Ascending aorta (tissue), 2 donors: Measurements from ENCODE around the gene FRY. TPM values are rescaled to one million over a fixed set of nuclear protein-coding genes. Genes with fewer than 3 reads are reported as not detected.
A peak's percentile ranks its signal among the peaks of the same experiment; 100 is the strongest.

Source experiments
- DNase-seq, 2 donors: peaks; one replicate each; pipeline ENCODE4 v3.0.0-alpha.2; 2019; ENCODE audit warnings: low spot score in 2 of 2
- H3K27ac ChIP-seq, 2 donors: fragments of 200-600 bp; sonication (generic); one replicate each; pipeline ENCODE4 v1.5.1; 2016 to 2017; ENCODE audit warnings: mild to moderate bottlenecking in 1 of 2
- H3K27me3 ChIP-seq: fragments of 200-600 bp; sonication (generic); one replicate; pipeline ENCODE4 v1.5.1; 2017
- H3K36me3 ChIP-seq, 2 donors: fragments of 200-600 bp; sonication (generic); one replicate each; pipeline ENCODE4 v1.5.1; 2016
- H3K4me1 ChIP-seq, 2 donors: fragments of 200-600 bp; sonication (generic); one replicate each; pipeline ENCODE4 v1.5.1; 2016 to 2017; ENCODE audit warnings: mild to moderate bottlenecking in 1 of 2
- H3K4me3 ChIP-seq, 2 donors: fragments of 200-600 bp; sonication (generic); one replicate each; pipeline ENCODE4 v1.5.1; 2016 to 2017; ENCODE audit warnings: mild to moderate bottlenecking in 1 of 2
- H3K9me3 ChIP-seq, 2 donors: fragments of 200-600 bp; sonication (generic); one replicate each; pipeline ENCODE4 v1.5.1; 2016
- intact Hi-C: fragments of 100-400 bp; cut with DNase I; formaldehyde crosslinking; loops from one replicate; pipeline ENCODE4 v1.15.1; 2023
- total RNA-seq: library from RNA; depleted of rRNA; stranded (reverse); fragments of >200 nt; gene quantifications from one replicate; pipeline ENCODE4 v1.1.0, GENCODE V29; 2016
- TF ChIP-seq, protein P1 (sequence below), 3 experiments: fragments of 200-600 bp in 2 of 3; fragments of 450-650 bp in 1 of 3; sonication (generic) in 2 of 3; IDR thresholded peaks; one replicate each; pipeline ENCODE4 v1.5.1; 2016 to 2019; ENCODE audit warnings: antibody characterized with exemption in 3 of 3, mild to moderate bottlenecking in 1 of 3, moderate library complexity in 1 of 3

FRY gene
- total RNA-seq, 1 donor from 2014 or later, result 115 TPM

DNA sequence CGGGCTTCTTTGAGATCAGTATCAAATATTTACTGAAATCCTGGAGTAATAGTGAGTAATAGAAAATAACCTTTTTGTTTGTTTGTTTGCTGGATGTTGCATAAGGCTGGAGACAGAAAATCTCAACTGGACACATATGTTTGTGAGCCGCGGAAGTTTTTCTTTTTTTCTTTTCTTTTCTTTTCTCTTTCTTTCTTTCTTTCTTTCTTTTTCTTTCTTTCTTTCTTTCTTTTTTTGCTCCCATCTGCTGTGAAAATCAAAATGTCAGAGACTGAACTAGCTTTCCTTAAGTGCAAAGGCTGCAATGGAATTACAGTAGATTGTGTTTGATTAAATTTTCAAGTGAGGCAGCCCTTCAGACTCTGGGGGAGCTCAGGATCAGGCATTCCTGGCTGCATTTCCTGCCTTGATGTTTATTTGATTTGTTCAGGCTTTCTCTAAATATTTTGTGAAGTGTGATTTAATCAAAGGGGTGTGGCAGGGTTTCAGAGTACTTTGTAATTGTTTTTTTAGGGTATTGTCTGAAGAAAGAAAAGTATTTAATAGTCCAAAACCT is 319 bp downstream of the FRY start:
- Histone ChIP-seq H3K9me3 (no peaks in the 10 kb centered on the region), H3K4me1 (peaks cover 0 to 13% of the 10 kb centered on the region in 2 donors), H3K27me3 (no peaks in the 10 kb centered on the region), H3K4me3 (peak overlapping the region; percentile 65 to 95), H3K27ac (peak overlapping the region; percentile 38 to 82), H3K36me3 (no peaks in the 10 kb centered on the region)
- TF ChIP-seq, protein P1, sequence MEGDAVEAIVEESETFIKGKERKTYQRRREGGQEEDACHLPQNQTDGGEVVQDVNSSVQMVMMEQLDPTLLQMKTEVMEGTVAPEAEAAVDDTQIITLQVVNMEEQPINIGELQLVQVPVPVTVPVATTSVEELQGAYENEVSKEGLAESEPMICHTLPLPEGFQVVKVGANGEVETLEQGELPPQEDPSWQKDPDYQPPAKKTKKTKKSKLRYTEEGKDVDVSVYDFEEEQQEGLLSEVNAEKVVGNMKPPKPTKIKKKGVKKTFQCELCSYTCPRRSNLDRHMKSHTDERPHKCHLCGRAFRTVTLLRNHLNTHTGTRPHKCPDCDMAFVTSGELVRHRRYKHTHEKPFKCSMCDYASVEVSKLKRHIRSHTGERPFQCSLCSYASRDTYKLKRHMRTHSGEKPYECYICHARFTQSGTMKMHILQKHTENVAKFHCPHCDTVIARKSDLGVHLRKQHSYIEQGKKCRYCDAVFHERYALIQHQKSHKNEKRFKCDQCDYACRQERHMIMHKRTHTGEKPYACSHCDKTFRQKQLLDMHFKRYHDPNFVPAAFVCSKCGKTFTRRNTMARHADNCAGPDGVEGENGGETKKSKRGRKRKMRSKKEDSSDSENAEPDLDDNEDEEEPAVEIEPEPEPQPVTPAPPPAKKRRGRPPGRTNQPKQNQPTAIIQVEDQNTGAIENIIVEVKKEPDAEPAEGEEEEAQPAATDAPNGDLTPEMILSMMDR (IDR thresholded peaks at IDR 0.05), result no peak
- no peak for DNase-seq
- intact Hi-C loops, result loop anchor here (5.0 kb wide), 2 partner anchors 130 to 175 kb away; no protein-coding TSS in a partner anchor

DNA sequence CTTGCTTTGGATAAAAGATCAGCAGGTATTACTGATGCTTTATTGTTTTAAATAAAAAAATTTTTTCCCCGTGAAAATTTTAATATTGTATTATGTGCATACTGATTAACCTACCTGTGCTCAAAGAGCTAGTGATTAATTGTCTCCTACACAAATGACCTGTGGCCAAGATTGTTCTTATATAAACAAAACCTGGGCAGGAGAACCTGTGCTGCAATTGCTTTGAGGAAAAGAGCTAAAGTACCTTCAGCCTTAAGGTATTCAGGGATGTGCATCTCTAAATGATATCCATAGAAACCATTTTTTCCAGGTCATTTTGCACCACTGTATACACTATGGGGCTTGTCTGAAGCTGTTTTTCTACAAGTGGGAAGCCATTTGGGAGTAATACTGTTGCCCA is 1.2 kb downstream of the FRY start:
- Histone ChIP-seq H3K27ac (no peak overlapping the region), H3K4me1 (peaks cover 0 to 13% of the 10 kb centered on the region in 2 donors), H3K27me3 (no peaks in the 10 kb centered on the region), H3K4me3 (peak overlapping the region; percentile 10 to 95), H3K9me3 (no peaks in the 10 kb centered on the region), H3K36me3 (no peaks in the 10 kb centered on the region)
- DNase-seq, result no peak
- intact Hi-C loops, result loop anchor here (5.0 kb wide), 2 partner anchors 130 to 175 kb away; no protein-coding TSS in a partner anchor
- TF ChIP-seq, protein P1 (IDR thresholded peaks at IDR 0.05), result no peak

DNA sequence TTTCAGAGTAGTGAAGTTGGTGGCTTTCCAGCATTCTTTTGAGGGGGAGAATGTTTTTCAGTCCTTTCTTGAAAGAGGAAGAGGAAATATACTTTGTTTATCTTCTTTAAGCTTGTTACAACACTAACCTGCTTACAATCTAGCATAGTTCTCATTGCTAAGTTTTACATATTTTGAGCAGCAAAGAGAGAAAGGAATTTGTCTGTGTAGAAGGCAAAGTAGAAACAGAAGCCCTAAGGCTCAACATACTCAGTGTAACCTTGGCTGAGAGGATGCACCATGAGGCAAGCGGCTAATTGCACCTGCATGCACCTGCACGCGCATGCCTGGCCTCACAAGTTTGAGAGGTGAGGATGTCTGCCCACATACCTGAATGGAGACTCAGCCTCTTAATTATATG is 2.2 kb downstream of the FRY start:
- TF ChIP-seq, protein P1 (IDR thresholded peaks at IDR 0.05), result no peak
- Histone ChIP-seq H3K27ac (no peak overlapping the region), H3K9me3 (no peaks in the 10 kb centered on the region), H3K27me3 (no peaks in the 10 kb centered on the region), H3K36me3 (no peaks in the 10 kb centered on the region), H3K4me1 (peaks cover 0 to 13% of the 10 kb centered on the region in 2 donors), H3K4me3 (peak overlapping the region; percentile 7 to 95)
- intact Hi-C loops, result loop anchor here (5.0 kb wide), 2 partner anchors 129 to 174 kb away; no protein-coding TSS in a partner anchor
- DNase-seq, result no peak

DNA sequence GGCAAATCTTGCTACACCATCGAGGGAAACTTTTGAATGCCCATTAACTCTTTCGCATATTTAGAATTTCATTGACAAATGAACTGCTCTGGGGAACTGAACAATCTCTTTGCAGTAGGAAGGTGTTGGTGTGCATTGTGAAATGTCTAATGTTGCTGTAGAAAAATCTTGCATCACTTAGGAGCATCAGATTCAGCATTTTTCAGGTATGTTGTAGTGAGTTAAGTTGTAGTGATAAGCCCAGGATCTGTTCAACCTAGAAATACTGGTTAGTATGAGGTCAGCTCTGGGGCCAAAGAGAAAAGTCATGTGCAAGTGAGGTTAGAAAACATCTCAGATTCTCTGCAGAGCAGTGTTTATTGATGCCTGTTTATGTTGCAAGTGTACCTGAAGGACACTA is 4.1 kb downstream of the FRY start:
- peak overlapping the region in 1 of 2 donors; percentile 38 for H3K4me3 ChIP-seq
- no peak for DNase-seq
- H3K27ac ChIP-seq, result no peak overlapping the region
- no peaks in the 10 kb centered on the region for H3K36me3 ChIP-seq
- intact Hi-C loops, result loop anchor here (2.0 kb wide), 1 partner anchor 69 kb away; no protein-coding TSS in a partner anchor
- peaks cover 0 to 13% of the 10 kb centered on the region in 2 donors for H3K4me1 ChIP-seq
- H3K9me3 ChIP-seq, result no peaks in the 10 kb centered on the region
- TF ChIP-seq, protein P1 (IDR thresholded peaks at IDR 0.05), result no peak
- H3K27me3 ChIP-seq, result no peaks in the 10 kb centered on the region

DNA sequence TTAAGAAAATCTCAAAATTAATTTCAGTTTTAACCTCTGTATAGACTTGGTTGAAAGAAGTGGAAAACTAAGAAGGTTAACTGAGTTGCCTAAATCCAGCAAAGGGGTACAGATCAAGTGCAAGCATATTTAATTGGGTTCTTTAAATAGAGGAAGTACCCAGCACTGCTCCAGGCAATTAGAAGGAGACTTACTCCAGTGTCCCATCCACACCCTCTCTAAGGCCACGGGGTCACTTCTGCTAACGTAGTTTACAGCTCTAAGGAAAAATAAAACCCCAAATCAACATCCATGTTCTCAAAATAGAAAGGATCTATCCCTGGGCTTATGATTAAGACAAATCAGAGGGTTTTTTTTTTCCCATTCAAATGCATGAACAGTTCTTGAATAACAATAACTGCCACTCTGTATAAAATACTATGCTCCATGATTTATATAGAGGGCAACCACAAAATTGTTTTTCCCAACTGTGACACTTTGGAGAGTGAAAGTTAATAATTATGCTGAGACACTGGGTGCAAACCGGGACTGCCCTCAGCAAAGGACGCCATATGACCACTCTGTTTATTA is 4.6 kb downstream of the FRY start:
- intact Hi-C loops, result loop anchor here (2.0 kb wide), 1 partner anchor 69 kb away; no protein-coding TSS in a partner anchor
- H3K27me3 ChIP-seq, result no peaks in the 10 kb centered on the region
- H3K4me1 ChIP-seq, result peaks cover 0 to 13% of the 10 kb centered on the region in 2 donors
- H3K36me3 ChIP-seq, result no peaks in the 10 kb centered on the region
- TF ChIP-seq, protein P1 (IDR thresholded peaks at IDR 0.05), result no peak
- no peak for DNase-seq
- no peaks in the 10 kb centered on the region for H3K9me3 ChIP-seq
- peak overlapping the region; percentile 33 to 38 for H3K4me3 ChIP-seq
- H3K27ac ChIP-seq, result no peak overlapping the region
